GM12878 (cell line): ENCODE data around the gene AP3S1. TPM values are rescaled to one million over a fixed set of nuclear protein-coding genes. Genes with fewer than 3 reads are reported as not detected.

Experiments used
- ATAC-seq: fragments of 200-7000 bp; cut with Tn5 transposase; 3 replicates; pipeline ENCODE4 v1.9.1; 2020; ENCODE audit warnings: mild to moderate bottlenecking, moderate library complexity
- BruUV-seq: library from RNA; stranded (reverse); fragments of 400-500 nt; replicated peaks from 2 replicates; lab custom pipeline; 2021; lab: Mats Ljungman, UMichigan
- CTCF ChIA-PET: fragments of 300-600 bp; sonication (Branson Sonifier 250); formaldehyde crosslinking; extraction: SDS; loops from one replicate; lab custom pipeline; 2021; ENCODE audit warnings: inconsistent platforms; lab: Yijun Ruan, JAX
- POLR2A ChIA-PET: fragments of 350-600 bp; formaldehyde crosslinking; extraction: SDS; loops from one replicate; lab custom pipeline; 2021; ENCODE audit warnings: inconsistent platforms; lab: Charles Lee
- RAD21 ChIA-PET: fragments of 300-600 bp; sonication (Branson Sonifier 250); formaldehyde crosslinking; loops from one replicate; lab custom pipeline; 2023; ENCODE audit warnings: antibody characterized with exemption; ENCODE audit not compliant: unreplicated experiment; lab: Charles Lee
- SMC1A ChIA-PET: fragments of 300-600 bp; sonication (Branson Sonifier 250); formaldehyde crosslinking; loops from one replicate; lab custom pipeline; 2023; ENCODE audit not compliant: unreplicated experiment, uncharacterized antibody; lab: Charles Lee
- DNase-seq: peaks from one replicate; pipeline ENCODE4 v3.0.0-alpha.2; 2011; ENCODE audit warnings: low read depth, low spot score
- FAIRE-seq: peaks from 3 replicates; lab custom pipeline; 2011; peaks lifted over from hg19 to GRCh38; lab: Jason Lieb, UNC
- H2AFZ ChIP-seq: 2 replicates; pipeline ENCODE4 v1.6.0; 2011; ENCODE audit warnings: low read depth, low read length, control low read depth; ENCODE audit not compliant: control insufficient read depth
- H3K27ac ChIP-seq: 2 replicates; pipeline ENCODE4 v1.5.1; 2011; ENCODE audit warnings: control low read depth; ENCODE audit not compliant: control insufficient read depth, insufficient read depth
- H3K27me3 ChIP-seq, 2 experiments: replicated peaks in 1 of 2; 2 replicates each; pipeline versions ENCODE4 v1.6.0 to v1.6.1; 2011; ENCODE audit warnings: low read length in 1 of 2; ENCODE audit not compliant: control insufficient read depth in 2 of 2, insufficient read depth in 2 of 2
- H3K36me3 ChIP-seq, 2 experiments: 2 replicates each; pipeline ENCODE4 v1.5.1; 2011; ENCODE audit warnings: low read length in 1 of 2; ENCODE audit not compliant: control insufficient read depth in 2 of 2, insufficient read depth in 2 of 2
- H3K4me1 ChIP-seq: 2 replicates; pipeline ENCODE4 v1.6.1; 2011; ENCODE audit warnings: mild to moderate bottlenecking, low read length, moderate library complexity, mixed read lengths; ENCODE audit not compliant: control insufficient read depth, insufficient read depth
- H3K4me2 ChIP-seq: 2 replicates; pipeline ENCODE4 v1.6.0; 2011; ENCODE audit warnings: control low read depth; ENCODE audit not compliant: control insufficient read depth, insufficient read depth
- H3K4me3 ChIP-seq: fragments of 200-600 bp; sonication (generic); 2 replicates; pipeline ENCODE4 v1.5.1; 2016
- H3K79me2 ChIP-seq: 2 replicates; pipeline ENCODE4 v1.6.0; 2011; ENCODE audit warnings: low read length; ENCODE audit not compliant: control insufficient read depth, insufficient read depth
- H3K9ac ChIP-seq: 2 replicates; pipeline ENCODE4 v1.8.0; 2011; ENCODE audit warnings: low read length, control low read depth, mixed read lengths; ENCODE audit not compliant: control insufficient read depth, insufficient read depth
- H3K9me3 ChIP-seq: replicated peaks from 3 replicates; pipeline ENCODE4 v1.5.1; 2011; ENCODE audit warnings: mild to moderate bottlenecking, low read length; ENCODE audit not compliant: control insufficient read depth, insufficient read depth
- H4K20me1 ChIP-seq: 2 replicates; pipeline ENCODE4 v1.6.0; 2011; ENCODE audit not compliant: control insufficient read depth, insufficient read depth
- CBX3 ChIP-seq: fragments of 200-600 bp; sonication (generic); IDR thresholded peaks from 2 replicates; pipeline ENCODE4 v1.6.1; 2016; ENCODE audit warnings: low read depth, borderline replicate concordance
- CTCF ChIP-seq, 3 experiments: IDR thresholded peaks in 2 of 3; conservative IDR thresholded peaks in 1 of 3; 2 replicates each; pipeline ENCODE4 v1.5.1; 2011; ENCODE audit warnings: low read depth in 3 of 3, low read length in 3 of 3, mild to moderate bottlenecking in 3 of 3, control low read depth in 2 of 3, moderate library complexity in 2 of 3, inconsistent platforms in 1 of 3, mixed read lengths in 1 of 3; ENCODE audit not compliant: control insufficient read depth in 2 of 3, insufficient read depth in 1 of 3; ENCODE audit errors: extremely low read depth in 1 of 3
- EZH2 ChIP-seq: IDR thresholded peaks from 2 replicates; pipeline ENCODE4 v1.6.1; 2012; ENCODE audit warnings: low read depth, mild to moderate bottlenecking, control low read depth, inconsistent platforms, low read length, borderline replicate concordance; ENCODE audit not compliant: control insufficient read depth
- IKZF1 ChIP-seq: fragments of 450-650 bp; conservative IDR thresholded peaks from 2 replicates; pipeline ENCODE4 v1.6.1; 2017; ENCODE audit warnings: antibody characterized with exemption, mild to moderate bottlenecking
- LARP7 ChIP-seq: fragments of 450-650 bp; IDR thresholded peaks from 2 replicates; pipeline ENCODE4 v1.6.1; 2017; ENCODE audit warnings: mild to moderate bottlenecking
- MXI1 ChIP-seq: fragments of 150-350 bp; IDR thresholded peaks from 2 replicates; pipeline ENCODE4 v1.6.1; 2011; ENCODE audit warnings: low read depth, mild to moderate bottlenecking, inconsistent platforms, low read length, improper control_type of control experiment
- POLR2AphosphoS2 ChIP-seq: IDR thresholded peaks from 2 replicates; pipeline ENCODE4 v1.6.1; 2011; ENCODE audit warnings: low read depth, mild to moderate bottlenecking, low read length, improper control_type of control experiment, moderate library complexity
- RBBP5 ChIP-seq: fragments of 200-600 bp; sonication (generic); conservative IDR thresholded peaks from 2 replicates; pipeline ENCODE4 v1.6.1; 2016
- RUNX3 ChIP-seq: IDR thresholded peaks from 2 replicates; pipeline ENCODE4 v1.6.1; 2012; ENCODE audit warnings: low read length, inconsistent platforms
- SMARCA5 ChIP-seq: fragments of 450-650 bp; IDR thresholded peaks from 2 replicates; pipeline ENCODE4 v1.6.1; 2017; ENCODE audit warnings: mild to moderate bottlenecking
- ZNF687 ChIP-seq: fragments of 450-650 bp; IDR thresholded peaks from 2 replicates; pipeline ENCODE4 v1.6.1; 2017; ENCODE audit warnings: mild to moderate bottlenecking, moderate library complexity
- WGBS: methylation state at CpG from one replicate; pipeline ENCODE4 v1.1.6; 2016; ENCODE audit warnings: low lambda C conversion rate; ENCODE audit not compliant: insufficient replicate concordance, insufficient coverage; ENCODE audit errors: missing lambda C conversion rate; 5-methylcytosine and 5-hydroxymethylcytosine counted together
- in situ Hi-C: fragments of 300-500 bp; cut with MboI; formaldehyde crosslinking; loops from 9 replicates; pipeline ENCODE4 v1.14.3; 2018; ENCODE audit warnings: mixed read lengths
- intact Hi-C: fragments of 100-400 bp; cut with micrococcal nuclease; formaldehyde crosslinking; loops from one replicate; pipeline ENCODE4 v1.14.2; 2022; ENCODE audit not compliant: unreplicated experiment
- polyA plus RNA-seq, 11 experiments: library from polyadenylated mRNA; depleted of rRNA in 4 of 11; unstranded in 6 of 11; stranded (reverse) in 5 of 11; fragments of >200 nt; fragmentation: Nextera tagmentation in 4 of 11; fragmentation: Illumina TruSeq in 1 of 11; extraction: Ambion mirVana in 4 of 11; extraction: Trizol in 1 of 11; gene quantifications; 1 replicate in 1 of 11; 2 replicates in 10 of 11; pipeline versions ENCODE4 v1.2.1 to v1.2.3, GENCODE V29; 2011 to 2016; ENCODE audit warnings: inconsistent platforms in 2 of 11, missing spikeins in 2 of 11, low read depth in 1 of 11
- total RNA-seq, 4 experiments: library from RNA; depleted of rRNA in 3 of 4; stranded (reverse); fragments of >200 nt in 3 of 4; fragmentation: Illumina TruSeq in 1 of 4; extraction: Trizol in 1 of 4; gene quantifications; 2 replicates each; pipeline versions ENCODE4 v1.2.1 to v1.2.3, GENCODE V29; 2013 to 2021

Gene AP3S1
- total and polyA plus RNA-seq, 10 of the 15 experiments (the other 5 are each of a cell fraction or from before 2014, with no cell fraction given), result 36.4 to 137 (median 67.5) TPM

DNA sequence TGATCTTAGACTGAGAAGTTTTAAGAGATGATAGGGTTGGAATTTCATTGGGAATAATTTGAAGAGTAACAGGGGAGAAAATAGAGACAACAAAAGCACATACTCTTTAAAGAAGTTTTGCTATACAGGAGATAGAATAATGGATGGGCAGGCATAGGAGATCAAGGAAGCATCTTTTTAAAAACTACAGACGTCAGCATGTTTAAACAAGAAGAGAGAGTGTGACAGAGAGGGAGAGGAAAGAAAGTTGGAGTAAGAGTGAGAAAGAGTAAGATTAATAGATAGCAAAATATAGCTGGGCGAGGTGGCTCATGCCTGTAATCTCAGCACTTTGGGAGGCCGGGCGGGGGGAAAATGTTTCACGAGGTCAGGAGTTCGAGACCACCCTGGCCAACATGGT lies 115.2 kb downstream of the AP3S1 start (continued):
- TF ChIP-seq CBX3 (no peak), MXI1 (no peak), SMARCA5 (no peak), IKZF1 (no peak), POLR2AphosphoS2 (no peak), RBBP5 (no peak)

- no peak overlapping the region for H2AFZ ChIP-seq
- no peak for ATAC-seq
- POLR2A ChIA-PET, result no interaction called here
These were observed 119.9 kb downstream of the AP3S1 start for GRCh38 chr5:115961381-115962238.

More at GRCh38 chr5:115961381-115962238, 119.9 kb downstream of the AP3S1 start:
- FAIRE-seq (no peak), DNase-seq (no peak)
- Histone ChIP-seq H3K27ac (no peak overlapping the region), H3K36me3 (no peaks in the 10 kb centered on the region), H3K9me3 (no peaks in the 10 kb centered on the region; the same call in 1 of the 3 replicates), H3K4me3 (peak overlapping the region; percentile 16; the same call in 1 of the 2 replicates), H3K79me2 (no peaks in the 10 kb centered on the region), H4K20me1 (no peaks in the 10 kb centered on the region), H3K27me3 (peaks cover 12 to 23% of the 10 kb centered on the region in 2 experiments), H3K4me2 (peak overlapping the region; percentile 38), H3K9ac (no peak overlapping the region), H3K4me1 (peaks cover 2% of the 10 kb centered on the region; the same call in 1 of the 2 replicates)
- in situ Hi-C loops, result no loop called here
- 43% methylated on average over 42 of the region's 42 CpGs for WGBS
- no TSS peak for BruUV-seq
- SMC1A ChIA-PET, result interaction anchor here (1.2 to 1.3 kb wide), 2 partner anchors 15 to 106 kb away, joined by 3 read pairs; no protein-coding TSS in a partner anchor
- RAD21 ChIA-PET, result no interaction called here
- CTCF ChIA-PET, result interaction anchor here (1.0 kb wide), 1 partner anchor 11 kb away, joined by 3 read pairs; no protein-coding TSS in a partner anchor
- peak; percentile 97; the same call in 1 of the 2 replicates for TF ChIP-seq EZH2
- TF ChIP-seq CTCF (IDR thresholded peaks at IDR 0.05 in 2 of 3, conservative IDR thresholded peaks at IDR 0.05 in 1 of 3; ENCODE audit: control insufficient read depth in 2 of 3, extremely low read depth in 1 of 3, insufficient read depth in 1 of 3, low read depth in 3 of 3, low read length in 3 of 3), result no peak
- no peak for TF ChIP-seq LARP7
- TF ChIP-seq ZNF687, result no peak
- 0 out of 2 replicates have a peak, but pooled peaks have one; percentile 9 for TF ChIP-seq RUNX3
- intact Hi-C loops, result no loop called here
